CD1c-positive myeloid dendritic cell (primary cell): ENCODE results near the gene AKT1S1.

ENCODE experiments used
- DNase-seq: peaks from one replicate; pipeline ENCODE4 v3.0.0-alpha.2; 2016; ENCODE audit errors: extremely low spot score

AKT1S1 gene

DNA sequence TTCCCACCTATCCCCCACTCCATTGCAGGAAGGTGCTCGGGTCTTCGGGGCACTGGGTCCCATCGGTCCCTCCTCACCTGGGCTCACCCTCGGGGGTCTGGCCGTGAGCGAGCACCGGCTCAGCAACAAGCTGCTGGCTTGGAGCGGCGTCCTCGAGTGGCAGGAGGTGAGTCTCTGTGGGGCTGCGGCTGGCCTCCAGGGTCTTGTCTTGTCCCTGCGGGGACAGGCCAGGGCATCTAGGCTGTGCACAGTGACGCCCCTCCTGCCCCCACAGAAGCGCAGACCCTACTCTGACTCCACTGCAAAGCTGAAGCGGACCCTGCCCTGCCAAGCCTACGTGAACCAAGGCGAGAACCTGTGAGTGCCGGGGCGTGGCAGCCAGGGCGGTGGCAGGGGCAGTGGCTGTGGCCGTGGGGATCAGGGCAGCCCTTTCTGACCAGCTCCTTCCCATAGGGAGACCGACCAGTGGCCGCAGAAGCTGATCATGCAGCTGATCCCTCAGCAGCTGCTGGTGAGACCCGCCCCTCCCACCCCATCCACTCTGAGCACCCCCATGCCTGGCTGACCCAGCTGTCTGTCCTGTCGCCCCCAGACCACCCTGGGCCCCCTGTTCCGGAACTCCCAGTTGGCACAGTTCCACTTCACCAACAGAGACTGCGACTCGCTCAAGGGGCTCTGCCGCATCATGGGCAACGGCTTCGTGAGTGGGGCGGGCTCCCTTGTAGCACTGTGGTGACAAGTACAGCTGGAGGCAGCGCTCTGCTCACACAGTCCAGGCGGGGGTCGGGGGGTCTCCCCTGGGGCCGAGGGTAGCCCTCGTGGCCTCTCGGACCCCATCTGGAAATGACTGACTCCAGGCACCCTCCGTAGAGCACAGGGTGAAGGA lies 22.5 kb downstream of the AKT1S1 start:
- DNase-seq: no peak

DNA sequence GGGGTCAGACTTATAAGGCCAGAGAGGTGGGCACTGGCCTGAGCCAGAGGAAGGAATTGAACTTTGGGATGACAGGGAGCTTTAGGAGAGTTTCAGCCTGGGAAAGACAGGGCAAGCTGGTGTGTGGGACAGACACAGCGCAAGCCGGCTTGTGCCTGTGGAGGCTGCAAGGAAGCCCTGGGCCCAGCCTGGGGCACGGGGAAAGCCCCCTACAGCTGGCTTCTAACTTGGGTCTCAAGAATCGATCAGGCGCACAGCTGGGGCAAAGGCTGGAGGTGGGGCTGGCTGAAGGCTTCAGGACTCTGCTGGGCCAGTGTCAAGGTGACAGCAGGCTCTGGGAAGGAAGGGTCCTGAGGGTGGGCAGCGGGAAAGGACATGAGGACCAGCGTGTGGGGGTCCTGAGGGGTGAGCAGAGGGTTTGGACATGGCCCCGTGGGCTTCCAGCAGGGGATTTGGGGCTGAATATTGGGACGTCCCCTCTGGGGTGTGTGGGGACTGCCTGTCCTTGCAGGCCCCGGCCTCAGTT lies 23.2 kb downstream of the AKT1S1 start:
- no peak for DNase-seq

DNA sequence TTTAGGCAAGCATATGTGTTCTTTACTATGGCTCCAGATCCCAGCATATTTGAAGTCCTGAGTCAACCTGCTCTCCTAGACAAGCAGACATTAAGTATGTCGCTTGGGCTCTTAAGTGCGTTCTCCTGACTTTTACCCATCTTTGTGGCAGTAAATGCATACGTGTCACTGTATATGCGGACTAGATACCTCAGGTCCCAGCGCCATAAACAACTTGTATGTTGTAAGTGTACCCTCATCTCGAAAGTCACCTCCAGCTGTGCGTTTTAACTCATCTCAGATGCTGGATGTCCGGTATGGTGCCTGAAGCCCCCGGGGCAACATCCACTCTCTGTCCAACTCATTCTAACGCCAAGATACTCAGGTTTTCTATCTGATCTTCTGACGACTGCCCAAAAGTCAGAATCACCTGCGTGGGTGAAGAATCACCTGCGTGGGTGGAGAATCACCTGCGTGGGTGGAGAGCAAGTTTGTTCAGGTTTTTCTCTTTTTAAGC lies 24.5 kb downstream of the AKT1S1 start:
- DNase-seq: no peak

DNA sequence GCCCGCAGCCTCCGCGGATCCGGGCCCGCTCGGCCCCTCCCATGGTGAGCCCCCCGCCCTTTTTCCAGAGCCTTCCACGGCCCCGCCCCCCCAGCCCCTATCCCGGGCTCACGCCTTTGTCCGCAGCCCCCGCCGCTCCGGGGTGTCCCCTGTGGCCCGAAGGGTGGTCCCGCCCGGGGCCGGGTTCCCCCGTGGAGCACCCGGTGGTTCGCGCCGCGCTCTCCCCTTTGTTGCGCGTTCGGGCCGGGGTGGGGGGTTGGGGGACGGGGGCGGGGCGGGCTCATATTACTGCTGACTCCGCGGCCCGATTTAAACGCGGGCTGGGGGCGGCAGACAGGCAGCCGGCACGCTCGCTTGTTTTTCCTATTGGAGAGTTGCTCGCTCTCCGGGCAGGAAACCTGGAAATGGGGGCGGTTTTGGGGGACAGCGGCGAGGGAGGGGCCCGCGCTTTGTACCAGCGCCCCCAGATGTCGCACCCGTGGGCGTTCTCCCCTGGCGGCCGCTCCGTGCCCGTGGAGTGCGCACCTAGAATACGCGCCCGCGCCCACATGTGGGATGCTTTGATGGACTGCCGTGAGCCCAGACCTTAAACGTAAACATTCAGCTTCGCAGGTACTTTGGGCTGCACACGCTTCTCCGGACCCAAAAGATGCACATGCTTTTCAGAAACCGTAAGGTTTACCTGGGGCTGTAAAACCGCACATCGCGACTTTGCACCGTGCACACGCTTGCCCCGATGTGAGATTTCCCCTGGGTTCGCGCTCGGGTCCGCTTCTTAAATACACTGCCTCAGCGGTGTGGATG lies 25.5 kb downstream of the AKT1S1 start:
- DNase-seq: no peak

DNA sequence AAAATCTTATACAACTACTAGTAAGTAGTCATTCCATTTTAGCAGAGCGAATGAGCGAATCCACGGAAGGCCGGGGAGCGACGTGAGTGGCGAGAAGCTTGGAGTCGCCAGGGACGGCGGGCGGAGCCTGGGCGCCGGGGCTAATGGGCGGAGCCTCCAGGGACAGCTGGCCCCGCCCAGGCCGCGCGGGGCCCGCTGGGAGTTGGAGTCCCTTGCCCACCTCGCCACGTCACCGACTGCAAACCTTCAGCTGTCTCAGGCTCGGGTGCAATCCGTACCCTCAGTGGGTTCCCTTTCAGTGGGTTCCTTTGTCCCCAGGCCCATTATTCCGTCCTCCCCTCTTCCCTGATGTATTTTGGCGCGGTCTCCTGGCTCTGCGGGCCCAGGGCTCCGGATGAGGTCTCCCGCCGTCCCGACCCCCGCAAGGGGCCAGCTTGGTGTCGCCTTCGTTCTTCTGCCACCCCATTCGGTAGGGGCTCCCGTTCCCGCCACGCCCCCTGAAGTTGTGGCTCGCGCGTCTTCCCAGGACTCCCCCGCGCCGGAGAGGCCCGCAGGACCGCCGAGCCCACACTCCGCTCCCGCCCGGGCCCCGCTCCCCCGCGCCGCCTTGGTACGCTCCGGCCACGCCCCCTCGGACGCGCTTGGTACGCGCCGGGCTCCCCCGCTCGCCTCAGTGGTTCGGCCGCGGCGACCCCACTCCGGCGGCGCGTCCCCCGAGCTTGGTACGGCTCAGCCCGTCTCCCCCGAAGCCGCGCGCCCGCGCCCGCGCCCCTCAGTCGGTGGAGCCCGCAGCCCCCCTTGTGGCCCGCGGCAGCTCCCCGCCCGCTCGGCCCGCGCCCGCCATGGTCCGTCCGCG lies 26.4 kb downstream of the AKT1S1 start, which contains the start of gene PTOV1:
Gene PTOV1 (plus strand): TSS at position 673 of the 856 bp plus-strand sequence.
- peak; percentile 96 for DNase-seq

DNA sequence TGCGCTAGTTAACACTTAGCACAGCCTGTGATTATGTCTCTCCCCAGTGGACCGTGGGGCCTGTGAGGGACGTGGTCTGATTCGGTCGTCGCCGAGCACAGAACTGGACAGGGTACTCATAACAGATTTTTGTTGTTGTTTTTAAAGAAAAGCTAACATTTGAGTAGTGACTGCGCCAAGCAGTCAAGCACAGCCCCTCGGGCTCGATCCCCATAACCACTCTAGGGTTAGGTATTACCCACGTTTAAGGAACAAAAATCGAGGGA lies 27.0 kb downstream of the AKT1S1 start:
- no peak for DNase-seq

DNA sequence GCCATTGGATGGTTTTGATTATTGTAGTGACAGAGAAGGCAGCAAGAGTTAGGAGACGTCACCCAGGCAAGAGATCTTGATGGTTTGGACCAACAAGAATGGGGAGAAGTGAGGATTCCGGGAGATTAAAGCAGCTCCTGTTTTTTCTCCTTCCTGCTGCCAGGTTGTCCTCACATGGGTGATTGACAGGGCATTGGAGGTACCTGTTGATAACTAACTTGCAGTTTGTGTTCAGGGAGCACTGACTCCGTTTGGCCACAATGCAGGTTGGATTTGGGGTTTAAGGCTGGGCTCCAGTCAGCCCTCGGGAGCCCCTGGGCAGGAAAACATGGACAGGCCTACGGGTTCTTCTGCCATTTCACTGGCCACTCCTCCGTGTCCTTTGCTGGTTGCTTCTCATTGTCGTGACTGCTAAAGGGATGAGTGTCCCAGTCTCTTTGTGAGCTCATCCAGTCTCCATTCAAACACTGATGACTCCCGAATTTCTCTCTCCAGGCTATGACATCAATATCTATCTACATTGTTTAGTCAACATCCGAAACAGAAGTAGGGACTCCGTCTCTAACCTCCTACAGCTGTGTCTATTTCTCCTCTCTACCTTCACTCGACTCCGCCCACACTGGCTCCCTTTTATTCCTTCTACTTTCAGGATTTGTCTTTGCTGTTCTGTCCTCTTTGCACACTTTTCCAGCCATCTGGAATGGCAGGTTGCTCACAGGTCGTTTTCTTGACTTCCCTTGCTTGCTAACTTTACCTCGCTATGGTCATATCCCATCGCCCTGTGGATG lies 27.5 kb downstream of the AKT1S1 start:
- no peak for DNase-seq

DNA sequence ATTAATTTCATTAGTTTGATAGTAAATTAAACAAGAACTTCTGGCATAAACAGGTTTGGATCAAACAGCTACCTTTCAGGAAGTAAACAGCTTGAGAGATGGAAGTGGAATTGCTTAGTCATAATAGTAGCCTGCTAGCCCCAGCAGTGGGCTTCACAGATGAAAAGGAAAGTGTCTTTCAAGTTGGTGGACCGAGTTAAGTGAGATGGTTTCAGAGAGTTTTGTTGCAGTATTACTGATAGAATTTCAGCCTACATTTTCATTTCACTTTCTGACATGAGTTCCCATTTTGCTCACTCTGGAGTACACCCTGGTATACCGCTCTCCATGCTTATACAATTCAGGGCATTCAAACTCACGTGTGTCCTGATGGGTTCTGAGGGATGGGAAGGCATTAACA lies 28.2 kb downstream of the AKT1S1 start:
- DNase-seq: peak; percentile 31

DNA sequence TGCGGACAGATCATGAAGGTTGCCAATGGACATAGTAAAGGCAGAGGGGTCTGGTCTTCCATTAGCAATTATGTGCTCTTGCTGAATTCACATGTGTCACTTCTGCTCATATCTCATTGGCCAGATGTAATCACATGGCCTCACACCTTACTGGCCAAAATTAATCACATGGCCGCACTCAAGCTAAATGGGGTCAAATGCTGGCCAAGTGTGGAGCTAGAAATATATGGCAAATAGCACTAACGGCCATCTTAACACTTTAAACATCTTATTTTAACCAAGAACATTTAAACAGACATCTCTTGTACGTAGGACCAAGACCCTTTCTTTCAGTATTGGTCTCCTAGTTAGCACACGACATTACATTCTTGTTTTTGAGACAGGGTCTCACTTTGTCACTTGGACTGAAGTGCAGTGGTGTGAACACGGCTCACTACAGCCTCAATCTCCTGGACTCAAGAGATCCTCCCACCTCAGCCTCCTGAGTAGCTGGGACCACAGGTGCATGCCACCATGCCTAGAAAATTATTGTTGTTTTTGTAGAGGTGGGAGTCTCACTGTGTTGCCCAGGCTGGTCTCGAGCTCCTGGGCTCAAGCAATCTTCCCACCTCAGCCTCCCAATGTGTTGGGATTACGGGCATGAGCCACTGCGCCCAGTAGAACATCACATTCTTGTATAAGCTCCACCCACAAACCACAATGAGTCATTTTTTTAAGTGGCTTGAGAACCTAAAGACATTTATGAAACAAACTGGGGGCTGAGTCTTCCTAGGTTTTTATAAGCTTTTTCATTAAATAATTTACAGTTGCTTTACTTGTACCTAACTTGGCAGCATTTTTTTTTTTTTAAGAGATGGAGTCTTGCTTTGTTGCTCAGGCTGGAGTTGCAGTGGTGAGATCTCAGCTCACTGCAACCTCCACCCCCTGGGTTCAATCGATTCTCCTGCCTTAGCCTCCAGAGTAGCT lies 29.1 kb downstream of the AKT1S1 start:
- DNase-seq: peak; percentile 72

DNA sequence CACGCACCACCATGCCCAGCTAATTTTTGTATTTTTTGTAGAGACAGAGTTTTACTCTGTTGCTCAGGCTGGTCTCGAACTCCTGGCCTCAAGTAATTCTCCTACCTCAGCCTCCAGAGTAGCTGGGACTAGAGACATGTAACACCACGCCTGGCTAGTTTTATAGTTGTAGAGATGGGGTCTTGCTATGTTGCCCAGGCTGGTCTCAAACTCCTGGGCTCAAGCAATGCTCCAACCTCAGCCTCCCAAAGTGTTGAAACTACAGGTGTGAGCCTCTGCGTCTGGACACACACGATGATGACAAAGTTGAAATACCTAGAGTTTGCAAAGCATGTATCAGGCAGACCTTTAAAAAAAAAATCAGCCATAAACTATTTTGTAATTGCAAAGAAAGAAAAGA lies 30.7 kb downstream of the AKT1S1 start:
- DNase-seq: no peak

DNA sequence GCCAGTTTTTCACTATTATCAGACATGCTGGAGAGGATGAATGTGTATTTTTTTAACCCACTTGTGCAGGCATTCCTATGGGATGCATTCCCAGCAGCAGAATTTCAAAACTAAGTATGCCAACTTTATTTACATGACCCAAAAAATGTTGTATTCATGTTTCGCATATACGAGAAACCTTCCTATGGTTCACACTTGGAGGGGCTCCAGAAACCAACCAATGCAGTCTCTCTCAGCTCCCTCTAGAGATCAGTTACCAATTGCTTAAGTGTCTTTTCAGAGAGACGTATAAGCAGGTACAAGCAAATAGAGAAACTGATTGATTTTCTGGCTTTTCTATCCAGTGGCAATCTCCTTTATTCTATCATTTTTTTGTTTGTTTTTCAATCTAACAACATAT lies 31.7 kb downstream of the AKT1S1 start:
- no peak for DNase-seq

DNA sequence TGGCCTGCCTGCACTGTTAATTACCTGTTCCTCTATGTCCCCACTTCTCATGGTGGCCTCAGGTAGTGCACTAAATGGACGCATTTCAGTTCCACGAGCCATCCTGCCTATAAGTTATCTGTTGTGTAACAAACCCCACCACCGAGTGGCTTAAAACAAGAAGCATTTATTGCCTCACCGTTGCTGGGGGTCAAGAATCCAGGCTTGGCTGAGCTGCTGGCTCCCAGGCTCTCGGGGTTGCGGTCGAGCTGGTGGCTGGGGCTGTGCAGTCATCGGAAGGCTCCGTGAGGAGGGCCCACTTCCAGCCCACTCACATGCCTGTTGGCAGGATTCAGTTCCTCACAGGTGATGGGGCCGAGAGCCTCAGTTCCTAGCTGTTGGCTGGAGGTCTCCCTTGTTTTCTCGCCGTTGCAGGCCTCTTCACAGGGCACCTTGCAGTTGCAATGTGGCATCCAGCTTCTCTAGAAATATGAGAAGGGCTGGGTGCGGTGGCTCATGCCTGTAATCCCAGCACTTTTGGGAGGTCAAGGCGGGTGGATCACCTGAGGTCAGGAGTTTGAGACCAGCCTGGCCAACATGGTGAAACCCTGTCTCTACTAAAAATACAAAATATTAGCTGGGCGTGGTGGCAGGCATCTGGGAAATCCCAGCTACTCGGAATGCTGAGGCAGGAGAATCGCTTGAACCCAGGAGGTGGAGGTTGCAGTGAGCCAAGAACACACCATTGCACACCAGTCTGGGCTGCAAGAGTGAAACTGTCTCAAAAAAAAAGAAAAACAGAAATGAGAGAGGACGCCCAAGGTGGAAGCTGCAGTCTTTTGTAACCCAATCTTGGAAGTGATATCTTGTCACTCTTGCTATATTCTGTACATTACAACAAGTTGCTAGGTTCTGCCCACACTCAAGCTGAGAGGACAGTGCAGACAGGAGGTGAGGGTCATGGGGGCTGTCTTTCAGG lies 32.7 kb downstream of the AKT1S1 start:
- peak; percentile 56 for DNase-seq

DNA sequence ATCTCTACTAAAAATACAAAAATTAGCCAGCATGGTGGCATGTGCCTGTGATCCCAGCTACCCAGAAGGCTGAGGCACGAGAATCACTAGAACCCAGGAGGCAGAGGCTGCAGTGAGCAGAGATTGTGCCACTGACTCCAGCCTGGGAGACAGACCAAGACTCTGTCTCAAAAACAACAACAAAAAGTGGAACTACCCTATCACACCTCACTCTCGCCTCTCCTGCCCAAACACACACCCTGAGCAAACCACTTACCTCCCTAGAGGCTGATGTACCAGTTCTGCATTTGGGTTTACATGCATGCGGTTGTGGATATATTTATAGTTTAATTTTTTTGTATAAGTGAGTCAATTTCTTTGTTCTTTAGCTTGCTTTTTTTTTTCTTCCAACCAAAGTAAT lies 33.9 kb downstream of the AKT1S1 start:
- peak; percentile 13 for DNase-seq

DNA sequence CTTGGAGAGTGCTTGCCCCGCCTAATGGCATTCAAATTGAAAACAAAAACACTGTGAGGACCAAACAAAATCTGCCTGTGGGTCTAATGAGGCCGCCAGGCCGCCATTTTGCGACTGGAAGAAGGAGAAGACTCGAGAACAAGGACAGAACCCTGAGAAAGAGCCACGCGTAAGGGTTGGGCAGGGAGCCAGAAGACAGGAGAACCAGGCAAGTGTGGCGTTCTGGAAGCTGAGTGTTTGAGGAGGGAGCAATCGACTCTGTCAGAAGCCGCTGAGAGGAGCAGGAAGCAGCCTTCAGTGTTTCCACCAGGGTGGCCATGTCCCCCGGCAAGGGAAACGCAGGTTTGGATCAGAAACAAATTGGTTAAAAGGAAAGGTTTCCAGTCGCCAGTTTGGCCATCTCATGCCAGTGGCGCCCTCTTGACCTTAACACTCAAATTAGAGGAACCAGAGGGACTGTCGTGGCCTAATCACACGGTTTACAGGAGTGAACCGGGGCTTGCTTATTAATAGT lies 36.4 kb downstream of the AKT1S1 start:
- no peak for DNase-seq

DNA sequence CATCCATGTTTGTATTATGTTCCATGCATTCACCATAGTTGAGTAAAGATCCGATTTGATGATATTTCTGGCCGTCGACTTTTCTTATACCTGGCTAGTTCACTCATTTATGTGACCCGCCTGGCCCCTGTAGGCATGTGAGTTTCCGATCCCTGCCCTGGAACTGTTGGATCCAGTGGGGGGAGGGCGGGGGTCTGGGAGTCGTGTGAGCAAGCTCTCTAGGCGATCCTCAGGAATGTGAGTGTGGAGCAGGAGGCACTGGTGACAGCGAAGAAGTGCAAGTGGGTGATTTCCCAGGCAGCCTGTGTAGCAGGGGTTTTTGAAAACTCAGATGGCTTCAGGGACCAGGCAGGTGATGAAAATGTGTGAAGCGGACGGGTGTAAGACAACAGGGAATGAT lies 36.8 kb downstream of the AKT1S1 start:
- DNase-seq: no peak

DNA sequence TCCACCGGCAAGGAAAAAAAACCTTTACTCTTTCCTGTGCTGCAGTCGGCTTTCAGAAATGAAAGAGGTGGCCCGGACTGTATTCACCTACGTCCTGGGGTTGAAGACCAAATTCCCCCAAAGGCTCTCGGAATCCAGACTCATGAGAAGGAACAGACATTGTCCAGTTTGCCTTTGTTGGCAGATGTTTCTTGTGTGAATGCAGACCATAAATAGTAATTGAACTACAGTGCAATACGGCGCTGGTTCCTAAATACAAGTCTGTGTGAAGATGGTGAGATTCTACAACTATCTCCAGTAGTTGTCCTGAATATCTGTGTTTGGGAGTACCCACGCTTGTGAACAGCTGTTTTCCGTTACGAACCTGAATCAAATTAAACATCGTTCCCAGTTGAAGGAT lies 37.4 kb downstream of the AKT1S1 start:
- DNase-seq: no peak

DNA sequence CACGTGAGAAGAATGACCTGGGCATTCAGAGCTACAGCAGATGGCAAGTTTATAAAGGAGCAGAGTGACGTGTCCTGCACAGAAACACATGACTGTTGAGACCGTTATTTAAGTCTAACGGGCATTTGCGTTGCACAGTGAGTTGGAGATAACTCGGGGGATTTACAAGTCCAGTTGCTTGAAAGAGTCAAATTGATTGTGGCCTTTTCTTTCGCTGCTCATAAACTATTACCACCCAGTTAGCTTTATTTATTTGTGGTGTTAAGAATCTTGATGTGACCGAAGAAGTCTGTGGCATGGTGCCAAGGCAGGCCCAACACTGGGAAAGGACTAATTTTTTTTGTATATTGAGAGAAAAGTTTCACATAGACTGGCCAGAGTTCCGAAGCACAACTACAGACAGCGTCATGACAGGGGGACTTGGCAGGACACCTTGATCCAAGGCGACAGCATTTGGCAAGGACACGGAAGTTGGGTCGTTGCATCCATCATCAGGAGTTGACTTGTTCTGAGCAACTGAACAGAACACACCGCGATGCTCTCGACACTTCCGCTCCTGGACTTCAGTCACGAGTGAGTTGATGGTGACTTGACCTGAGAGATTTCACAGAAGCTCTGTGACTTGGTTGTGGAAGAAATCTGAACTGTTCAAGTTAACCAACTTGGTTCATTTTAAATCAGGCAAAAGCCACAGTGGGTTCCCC lies 38.1 kb downstream of the AKT1S1 start:
- no peak for DNase-seq

DNA sequence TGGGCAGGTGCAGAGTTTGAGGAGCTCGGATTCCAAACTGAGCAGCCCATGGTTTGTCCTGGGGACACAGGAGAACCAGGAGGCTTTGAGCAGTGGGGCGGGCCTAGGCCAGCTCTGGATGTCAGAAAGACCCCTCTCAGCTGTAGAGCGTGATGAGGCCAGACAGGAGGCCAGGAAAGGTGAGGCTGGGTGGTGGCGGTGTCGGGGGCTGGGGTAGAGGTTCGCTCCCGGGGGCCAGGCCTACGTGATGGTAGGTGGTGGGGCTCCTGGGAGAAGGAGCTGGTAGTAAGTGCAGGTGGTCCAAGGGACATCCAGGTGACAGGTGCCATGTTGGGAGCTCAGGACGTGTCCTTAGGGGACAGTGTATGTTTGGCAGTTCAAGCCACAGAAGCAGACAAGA lies 39.7 kb downstream of the AKT1S1 start:
- no peak for DNase-seq
